ENCODE results near the gene THSD7B. TPM values are rescaled to one million over a fixed set of nuclear protein-coding genes. Genes with fewer than 3 reads are reported as not detected.
"Not testable (repeated sequence)": the region's sequence is repeated elsewhere in the genome, so short reads cannot be mapped to it uniquely, and the experiment has no call there.

Gene THSD7B
- total RNA-seq, 1 donor from 2014 or later, result 12.0 TPM

DNA sequence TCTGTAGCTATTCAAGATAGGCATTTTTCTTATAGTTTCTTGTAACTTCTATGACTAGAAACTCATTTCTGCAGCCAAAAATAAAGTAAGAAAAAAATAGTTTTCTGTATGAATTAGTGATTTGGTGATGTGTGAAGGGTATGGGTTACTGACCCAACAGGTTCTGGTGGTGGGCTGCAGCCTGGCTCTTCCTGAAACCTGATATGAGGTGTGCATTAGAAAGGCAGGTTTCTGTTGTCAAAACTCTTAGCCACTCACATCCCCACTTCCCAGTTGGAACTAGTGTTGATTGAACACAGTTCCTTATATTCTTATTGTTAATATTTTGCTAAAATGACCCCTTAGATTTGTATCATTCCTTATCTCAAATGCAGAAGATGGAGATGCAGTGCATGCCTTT lies 330.8 kb downstream of the THSD7B start:
- DNase-seq (ENCODE audit: low spot score, unreplicated experiment), result no peak
- Mint-ChIP-seq H3K9me3 (ENCODE audit: low read depth) (no peaks in the 10 kb centered on the region), H3K36me3 (ENCODE audit: insufficient read depth) (no peaks in the 10 kb centered on the region), H3K27me3 (no peaks in the 10 kb centered on the region), H3K27ac (no peak overlapping the region), H3K4me3 (ENCODE audit: low read depth) (no peak overlapping the region), H3K4me1 (ENCODE audit: low read depth) (peaks cover 1% of the 10 kb centered on the region)
- TF ChIP-seq, protein P1, sequence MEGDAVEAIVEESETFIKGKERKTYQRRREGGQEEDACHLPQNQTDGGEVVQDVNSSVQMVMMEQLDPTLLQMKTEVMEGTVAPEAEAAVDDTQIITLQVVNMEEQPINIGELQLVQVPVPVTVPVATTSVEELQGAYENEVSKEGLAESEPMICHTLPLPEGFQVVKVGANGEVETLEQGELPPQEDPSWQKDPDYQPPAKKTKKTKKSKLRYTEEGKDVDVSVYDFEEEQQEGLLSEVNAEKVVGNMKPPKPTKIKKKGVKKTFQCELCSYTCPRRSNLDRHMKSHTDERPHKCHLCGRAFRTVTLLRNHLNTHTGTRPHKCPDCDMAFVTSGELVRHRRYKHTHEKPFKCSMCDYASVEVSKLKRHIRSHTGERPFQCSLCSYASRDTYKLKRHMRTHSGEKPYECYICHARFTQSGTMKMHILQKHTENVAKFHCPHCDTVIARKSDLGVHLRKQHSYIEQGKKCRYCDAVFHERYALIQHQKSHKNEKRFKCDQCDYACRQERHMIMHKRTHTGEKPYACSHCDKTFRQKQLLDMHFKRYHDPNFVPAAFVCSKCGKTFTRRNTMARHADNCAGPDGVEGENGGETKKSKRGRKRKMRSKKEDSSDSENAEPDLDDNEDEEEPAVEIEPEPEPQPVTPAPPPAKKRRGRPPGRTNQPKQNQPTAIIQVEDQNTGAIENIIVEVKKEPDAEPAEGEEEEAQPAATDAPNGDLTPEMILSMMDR (IDR thresholded peaks at IDR 0.05; ENCODE audit: unreplicated experiment), result no peak

DNA sequence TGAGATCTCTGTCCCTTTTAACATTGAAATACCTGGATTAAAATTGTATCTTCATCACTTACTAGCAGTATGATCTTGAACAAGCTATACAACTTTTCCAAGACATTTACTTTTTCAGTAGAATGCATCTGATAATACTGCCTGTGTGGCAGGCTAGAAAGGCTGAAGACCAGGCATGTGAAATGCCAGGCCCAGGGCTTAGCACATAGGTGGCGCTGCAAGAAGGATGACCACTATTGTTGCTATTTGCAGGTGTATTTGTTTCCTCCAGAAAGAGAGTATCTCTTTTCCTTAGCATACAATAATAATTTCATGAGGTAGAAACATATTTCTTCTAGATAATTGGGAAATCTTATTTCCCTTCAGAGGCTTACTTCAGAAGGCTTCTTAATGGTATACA lies 331.3 kb downstream of the THSD7B start:
- H3K27me3 Mint-ChIP-seq, result no peaks in the 10 kb centered on the region
- no peaks in the 10 kb centered on the region for H3K9me3 Mint-ChIP-seq (ENCODE audit: low read depth)
- H3K36me3 Mint-ChIP-seq (ENCODE audit: insufficient read depth), result no peaks in the 10 kb centered on the region
- H3K4me3 Mint-ChIP-seq (ENCODE audit: low read depth), result no peak overlapping the region
- no peak for DNase-seq (ENCODE audit: low spot score, unreplicated experiment)
- H3K4me1 Mint-ChIP-seq (ENCODE audit: low read depth), result peaks cover 1% of the 10 kb centered on the region
- no peak overlapping the region for H3K27ac Mint-ChIP-seq
- TF ChIP-seq, protein P1 (IDR thresholded peaks at IDR 0.05; ENCODE audit: unreplicated experiment), result peak; percentile 39

DNA sequence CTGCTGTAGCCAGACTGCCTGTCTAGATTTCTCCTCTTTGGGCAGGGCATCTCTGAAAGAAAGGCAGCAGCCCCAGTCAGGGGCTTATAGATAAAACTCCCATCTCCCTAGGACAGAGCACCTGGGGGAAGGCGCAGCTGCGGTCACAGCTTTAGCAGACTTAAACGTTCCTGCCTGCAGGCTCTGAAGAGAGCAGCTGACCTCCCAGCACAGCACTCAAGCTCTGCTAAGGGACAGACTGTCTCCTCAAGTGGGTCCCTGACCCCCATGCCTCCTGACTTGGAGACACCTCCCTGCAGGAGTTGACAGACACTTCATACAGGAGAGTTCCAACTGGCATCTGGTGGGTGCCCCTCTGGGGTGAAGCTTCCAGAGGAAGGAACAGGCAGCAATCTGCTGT lies 336.5 kb downstream of the THSD7B start:
- H3K4me1 Mint-ChIP-seq (ENCODE audit: low read depth); H3K27ac Mint-ChIP-seq; H3K4me3 Mint-ChIP-seq (ENCODE audit: low read depth); H3K36me3 Mint-ChIP-seq (ENCODE audit: insufficient read depth); DNase-seq (ENCODE audit: low spot score, unreplicated experiment); H3K27me3 Mint-ChIP-seq: not testable (repeated sequence)
- peaks cover 35% of the 10 kb centered on the region for H3K9me3 Mint-ChIP-seq (ENCODE audit: low read depth)

DNA sequence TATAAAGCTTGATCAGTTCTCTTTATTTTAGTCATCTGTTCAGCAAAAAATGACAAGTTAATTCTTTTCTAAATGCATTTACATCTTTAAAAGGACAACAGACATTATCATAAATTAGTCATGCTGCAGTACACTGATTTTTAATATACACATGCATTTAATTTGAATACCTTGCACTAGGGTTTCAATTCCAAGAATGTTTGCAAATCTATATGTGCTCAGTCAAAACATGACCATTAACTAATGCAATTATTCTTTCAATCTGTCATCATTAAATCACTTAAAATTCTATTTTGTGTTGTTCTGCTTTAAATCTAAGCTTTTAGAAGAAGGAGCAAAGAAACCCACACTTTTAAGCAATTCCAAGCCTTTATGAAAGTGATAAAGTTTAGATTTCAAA lies 342.6 kb downstream of the THSD7B start:
- no peaks in the 10 kb centered on the region for H3K27me3 Mint-ChIP-seq
- H3K27ac Mint-ChIP-seq, result no peak overlapping the region
- DNase-seq (ENCODE audit: low spot score, unreplicated experiment), result no peak
- H3K4me1 Mint-ChIP-seq (ENCODE audit: low read depth), result no peaks in the 10 kb centered on the region
- H3K36me3 Mint-ChIP-seq (ENCODE audit: insufficient read depth), result peaks cover 2% of the 10 kb centered on the region
- no peak overlapping the region for H3K4me3 Mint-ChIP-seq (ENCODE audit: low read depth)
- peaks cover 26% of the 10 kb centered on the region for H3K9me3 Mint-ChIP-seq (ENCODE audit: low read depth)
- TF ChIP-seq, protein P1 (IDR thresholded peaks at IDR 0.05; ENCODE audit: unreplicated experiment), result no peak

DNA sequence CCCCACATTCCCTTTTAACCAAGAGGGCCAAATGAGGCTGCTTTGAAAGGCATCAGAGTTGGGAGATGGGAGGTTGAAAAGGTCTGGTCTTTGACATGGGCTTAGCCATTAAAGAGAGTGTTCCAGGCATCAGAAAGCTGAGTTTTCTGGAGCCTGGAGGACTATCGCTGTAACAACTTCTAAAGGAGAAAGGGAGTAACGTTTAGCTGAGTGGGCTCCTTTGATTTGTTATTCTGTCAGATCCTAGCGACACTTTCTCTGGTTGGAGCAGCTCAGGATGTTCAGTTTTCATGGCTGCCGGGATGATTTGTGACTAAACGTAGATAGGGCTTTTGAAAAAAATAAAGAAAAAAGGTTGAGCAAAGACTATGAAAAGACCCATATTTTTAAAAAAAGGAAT lies 346.6 kb downstream of the THSD7B start:
- no peak overlapping the region for H3K27ac Mint-ChIP-seq
- peaks cover 3% of the 10 kb centered on the region for H3K4me1 Mint-ChIP-seq (ENCODE audit: low read depth)
- TF ChIP-seq, protein P1 (IDR thresholded peaks at IDR 0.05; ENCODE audit: unreplicated experiment), result no peak
- H3K4me3 Mint-ChIP-seq (ENCODE audit: low read depth), result no peak overlapping the region
- no peaks in the 10 kb centered on the region for H3K36me3 Mint-ChIP-seq (ENCODE audit: insufficient read depth)
- H3K9me3 Mint-ChIP-seq (ENCODE audit: low read depth), result no peaks in the 10 kb centered on the region
- no peak for DNase-seq (ENCODE audit: low spot score, unreplicated experiment)
- H3K27me3 Mint-ChIP-seq, result no peaks in the 10 kb centered on the region

DNA sequence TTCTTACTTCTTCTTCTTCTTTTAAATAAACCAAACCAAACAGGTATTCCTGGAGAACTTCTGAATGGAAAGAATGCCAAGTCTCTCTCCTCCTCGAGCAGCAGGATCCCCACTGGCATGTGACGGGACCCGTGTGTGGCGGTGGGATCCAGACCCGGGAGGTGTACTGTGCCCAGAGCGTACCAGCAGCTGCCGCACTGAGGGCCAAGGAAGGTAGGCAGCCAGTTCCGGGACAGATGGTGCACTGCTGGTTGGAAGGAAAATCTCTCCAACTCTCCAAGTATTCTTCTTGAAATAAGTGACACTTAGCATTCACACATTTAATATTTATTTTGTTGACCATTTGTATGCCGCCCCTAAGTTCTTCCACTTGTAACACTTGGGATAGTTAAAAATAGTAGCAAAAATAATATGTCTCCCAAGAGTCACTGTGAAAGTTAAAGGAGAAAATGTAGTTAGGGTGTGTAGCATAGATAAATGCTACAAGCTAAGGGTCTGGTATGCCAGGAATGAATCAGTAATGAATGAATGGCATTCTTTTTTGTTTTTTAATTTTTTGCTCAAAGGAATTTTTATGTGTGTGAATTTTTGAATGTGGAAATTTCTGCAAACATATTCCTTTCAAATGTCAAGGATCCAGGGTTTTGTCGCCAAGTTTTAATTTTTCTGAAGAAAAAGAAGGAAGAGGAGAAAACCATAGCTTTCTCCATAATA lies 349.9 kb downstream of the THSD7B start:
- TF ChIP-seq, protein P1 (IDR thresholded peaks at IDR 0.05; ENCODE audit: unreplicated experiment), result no peak
- H3K4me3 Mint-ChIP-seq (ENCODE audit: low read depth), result no peak overlapping the region
- DNase-seq (ENCODE audit: low spot score, unreplicated experiment), result no peak
- no peaks in the 10 kb centered on the region for H3K27me3 Mint-ChIP-seq
- peaks cover 7% of the 10 kb centered on the region for H3K4me1 Mint-ChIP-seq (ENCODE audit: low read depth)
- no peaks in the 10 kb centered on the region for H3K9me3 Mint-ChIP-seq (ENCODE audit: low read depth)
- no peak overlapping the region for H3K27ac Mint-ChIP-seq
- H3K36me3 Mint-ChIP-seq (ENCODE audit: insufficient read depth), result no peaks in the 10 kb centered on the region

Measured in progenitor cell of endocrine pancreas (in vitro differentiated cells).